ENCODE measurements around the gene GARNL3. TPM values are rescaled to one million over a fixed set of nuclear protein-coding genes. Genes with fewer than 3 reads are reported as not detected.

Gene GARNL3
- total and polyA plus RNA-seq, 2 of the 13 experiments (the other 11 are each of a cell fraction or from before 2014, with no cell fraction given): 3.9 to 11.0 TPM

- TF ChIP-seq THRA (CRISPR knock-in tag; IDR thresholded peaks at IDR 0.05; ENCODE audit: borderline replicate concordance): peak; percentile 36; the same call in 1 of the 2 replicates
- TF ChIP-seq ZBTB21 (CRISPR knock-in tag; IDR thresholded peaks at IDR 0.05): peak; percentile 37; the same call in 1 of the 2 replicates
- TF ChIP-seq ZBTB33 (CRISPR knock-in tag; IDR thresholded peaks at IDR 0.05): peak; percentile 46; the same call in 1 of the 2 replicates
- TF ChIP-seq THAP7 (CRISPR knock-in tag; IDR thresholded peaks at IDR 0.05): 0 out of 2 replicates have a peak, but pooled peaks have one; percentile 43
- TF ChIP-seq RBFOX2 (IDR thresholded peaks at IDR 0.05; ENCODE audit: low read depth, low read length): peak; percentile 59; the same call in 1 of the 2 replicates
- no peak for TF ChIP-seq ZNF552 (CRISPR knock-in tag; IDR thresholded peaks at IDR 0.05; ENCODE audit: borderline replicate concordance)
- TF ChIP-seq ZMYM2 (CRISPR knock-in tag; IDR thresholded peaks at IDR 0.05): peak; percentile 24; the same call in 1 of the 2 replicates
- 0 out of 2 replicates have a peak, but pooled peaks have one; percentile 51 for TF ChIP-seq ZNF564 (CRISPR knock-in tag; IDR thresholded peaks at IDR 0.05)
- peak; percentile 83 for TF ChIP-seq CEBPG (CRISPR knock-in tag; IDR thresholded peaks at IDR 0.05)
- TF ChIP-seq RCOR2 (CRISPR knock-in tag; IDR thresholded peaks at IDR 0.05): no peak
- TF ChIP-seq, protein P1, sequence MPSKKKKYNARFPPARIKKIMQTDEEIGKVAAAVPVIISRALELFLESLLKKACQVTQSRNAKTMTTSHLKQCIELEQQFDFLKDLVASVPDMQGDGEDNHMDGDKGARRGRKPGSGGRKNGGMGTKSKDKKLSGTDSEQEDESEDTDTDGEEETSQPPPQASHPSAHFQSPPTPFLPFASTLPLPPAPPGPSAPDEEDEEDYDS (CRISPR knock-in tag; IDR thresholded peaks at IDR 0.05): 0 out of 2 replicates have a peak, but pooled peaks have one; percentile 9
- TF ChIP-seq SIX1 (CRISPR knock-in tag; IDR thresholded peaks at IDR 0.05; ENCODE audit: borderline replicate concordance): peak; percentile 23; the same call in 1 of the 2 replicates
- TF ChIP-seq, protein P2, sequence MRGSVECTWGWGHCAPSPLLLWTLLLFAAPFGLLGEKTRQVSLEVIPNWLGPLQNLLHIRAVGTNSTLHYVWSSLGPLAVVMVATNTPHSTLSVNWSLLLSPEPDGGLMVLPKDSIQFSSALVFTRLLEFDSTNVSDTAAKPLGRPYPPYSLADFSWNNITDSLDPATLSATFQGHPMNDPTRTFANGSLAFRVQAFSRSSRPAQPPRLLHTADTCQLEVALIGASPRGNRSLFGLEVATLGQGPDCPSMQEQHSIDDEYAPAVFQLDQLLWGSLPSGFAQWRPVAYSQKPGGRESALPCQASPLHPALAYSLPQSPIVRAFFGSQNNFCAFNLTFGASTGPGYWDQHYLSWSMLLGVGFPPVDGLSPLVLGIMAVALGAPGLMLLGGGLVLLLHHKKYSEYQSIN (CRISPR knock-in tag; IDR thresholded peaks at IDR 0.05; ENCODE audit: borderline replicate concordance): no peak
- TF ChIP-seq ZHX2 (IDR thresholded peaks at IDR 0.05; ENCODE audit: low read depth): peak; percentile 28; the same call in 1 of the 2 replicates
- TF ChIP-seq ZHX2 (CRISPR knock-in tag; IDR thresholded peaks at IDR 0.05; ENCODE audit: borderline replicate concordance): no peak
- TF ChIP-seq ZNF264 (CRISPR knock-in tag; IDR thresholded peaks at IDR 0.05): 0 out of 2 replicates have a peak, but pooled peaks have one; percentile 23
These were observed 123.7 kb downstream of the GARNL3 start (continued) for GRCh38 chr9:127388037-127388855.
